Suprapubic skin (tissue), 4 donors: ENCODE measurements around the gene TPK1.

ENCODE experiments used
- CTCF ChIP-seq, 2 donors: fragments of 200-600 bp in 1 of 2; fragments of 450-650 bp in 1 of 2; sonication (generic) in 1 of 2; IDR thresholded peaks; one replicate each; pipeline ENCODE4 v1.5.1; 2016 to 2019; ENCODE audit warnings: antibody characterized with exemption in 2 of 2, mild to moderate bottlenecking in 1 of 2, moderate library complexity in 1 of 2
- EP300 ChIP-seq: sonication (generic); formaldehyde crosslinking; IDR thresholded peaks from one replicate; pipeline ENCODE4 v1.6.1; 2017; ENCODE audit warnings: antibody characterized with exemption
- POLR2A ChIP-seq, 2 donors: fragments of 450-650 bp; IDR thresholded peaks; one replicate each; pipeline ENCODE4 v1.6.1; 2017; ENCODE audit warnings: antibody characterized with exemption in 2 of 2, mild to moderate bottlenecking in 2 of 2, moderate library complexity in 2 of 2
- POLR2AphosphoS5 ChIP-seq, 3 donors: sonication (generic); formaldehyde crosslinking; IDR thresholded peaks; one replicate each; pipeline ENCODE4 v1.6.1; 2017; ENCODE audit warnings: antibody characterized with exemption in 3 of 3

GRCh38 chr7:144408121-144408520 is 427.7 kb downstream of the TPK1 start:
- no peak for TF ChIP-seq CTCF (IDR thresholded peaks at IDR 0.05)
- no peak for TF ChIP-seq POLR2A (IDR thresholded peaks at IDR 0.05)
- TF ChIP-seq POLR2AphosphoS5 (IDR thresholded peaks at IDR 0.05) = no peak
- no peak for TF ChIP-seq EP300
